GM10847 (cell line): ENCODE data around the gene KCP.

Experiments used
- POLR2A ChIP-seq: IDR thresholded peaks from 2 replicates; pipeline ENCODE4 v1.6.1; 2011; ENCODE audit not compliant: insufficient read length; ENCODE audit errors: extremely low read depth

KCP gene

DNA sequence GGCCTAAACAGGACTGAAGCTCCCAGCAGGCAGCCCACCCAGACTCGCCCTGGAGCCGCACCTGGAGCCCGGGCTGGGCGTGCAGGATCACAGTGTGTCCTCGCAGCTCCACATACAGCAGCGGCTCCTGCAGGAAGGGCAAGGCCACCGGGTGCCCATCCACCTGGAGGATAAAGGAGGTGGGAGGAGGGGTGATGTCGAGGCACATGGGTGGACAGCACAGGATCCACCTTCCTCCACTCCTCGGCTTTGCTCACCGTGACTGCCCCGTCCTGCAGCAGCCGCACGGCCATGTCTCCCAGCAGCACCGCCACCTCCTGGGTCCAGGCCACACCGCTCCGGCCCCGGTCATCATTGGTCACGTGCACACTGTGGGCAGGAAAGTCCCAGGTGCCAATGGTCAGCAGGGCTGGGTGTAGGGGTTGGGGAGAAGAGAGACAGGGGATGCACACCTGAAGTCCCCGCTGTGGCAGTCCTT lies 31.0 kb downstream of the KCP start:
- no peak for TF ChIP-seq POLR2A

DNA sequence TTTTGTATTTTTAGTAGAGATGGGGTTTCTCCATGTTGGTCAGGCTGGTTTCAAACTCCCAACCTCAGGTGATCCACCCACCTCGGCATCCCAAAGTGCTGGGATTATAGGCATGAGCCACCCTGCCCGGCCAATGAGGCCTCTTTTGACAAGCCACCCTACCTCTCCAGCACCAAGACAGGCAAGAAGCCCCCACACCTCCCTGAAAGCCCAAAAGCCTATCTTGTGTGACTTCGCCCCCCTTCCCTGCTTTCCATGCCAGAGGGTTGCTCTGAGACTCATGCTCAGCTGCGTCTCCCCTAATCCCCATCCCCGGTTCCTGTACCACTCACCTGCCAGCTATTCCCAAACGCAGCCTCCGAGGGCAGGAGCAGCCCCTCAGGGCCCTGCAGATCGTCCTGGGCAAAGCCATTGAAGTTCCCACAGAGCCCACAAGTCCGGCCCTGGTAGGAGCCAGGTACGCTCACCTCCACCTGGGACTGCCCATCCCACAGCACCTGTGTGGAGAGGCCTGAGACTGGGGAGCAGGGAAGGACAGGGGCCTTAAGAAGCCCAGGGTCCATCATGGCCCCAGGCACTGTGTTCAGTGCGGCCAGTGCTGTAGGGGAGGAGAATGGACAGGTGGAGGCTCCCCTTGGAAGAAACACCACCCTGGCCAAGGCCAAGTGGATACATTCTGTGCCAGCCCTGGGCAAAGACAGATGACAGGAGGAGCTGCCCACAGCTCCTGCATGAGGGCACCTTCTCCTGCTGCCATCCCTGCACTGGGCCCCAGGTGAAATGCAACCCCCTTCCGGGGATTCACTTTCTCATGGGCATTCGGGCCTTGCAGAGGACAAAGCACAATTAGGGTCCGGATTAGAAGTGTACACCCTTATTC lies 32.0 kb downstream of the KCP start:
- no peak for TF ChIP-seq POLR2A

DNA sequence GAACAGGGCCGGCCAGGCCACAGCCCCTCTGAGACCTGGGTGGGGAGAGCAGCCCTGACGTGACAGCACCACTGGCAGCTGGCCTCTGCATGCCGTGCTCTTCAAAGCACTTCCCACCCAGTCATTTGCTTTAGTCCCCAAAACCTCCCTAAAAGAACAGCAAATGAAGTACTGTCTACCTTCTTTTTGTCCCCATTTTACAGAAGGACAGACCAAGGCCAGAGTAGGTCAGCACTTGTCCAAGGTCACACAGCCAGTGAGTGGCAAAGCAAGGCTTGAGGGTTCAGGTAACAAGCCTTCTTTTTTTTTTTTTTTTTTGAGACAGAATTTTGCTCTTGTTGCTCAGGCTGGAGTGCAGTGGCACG lies 32.8 kb downstream of the KCP start:
- TF ChIP-seq POLR2A: no peak

DNA sequence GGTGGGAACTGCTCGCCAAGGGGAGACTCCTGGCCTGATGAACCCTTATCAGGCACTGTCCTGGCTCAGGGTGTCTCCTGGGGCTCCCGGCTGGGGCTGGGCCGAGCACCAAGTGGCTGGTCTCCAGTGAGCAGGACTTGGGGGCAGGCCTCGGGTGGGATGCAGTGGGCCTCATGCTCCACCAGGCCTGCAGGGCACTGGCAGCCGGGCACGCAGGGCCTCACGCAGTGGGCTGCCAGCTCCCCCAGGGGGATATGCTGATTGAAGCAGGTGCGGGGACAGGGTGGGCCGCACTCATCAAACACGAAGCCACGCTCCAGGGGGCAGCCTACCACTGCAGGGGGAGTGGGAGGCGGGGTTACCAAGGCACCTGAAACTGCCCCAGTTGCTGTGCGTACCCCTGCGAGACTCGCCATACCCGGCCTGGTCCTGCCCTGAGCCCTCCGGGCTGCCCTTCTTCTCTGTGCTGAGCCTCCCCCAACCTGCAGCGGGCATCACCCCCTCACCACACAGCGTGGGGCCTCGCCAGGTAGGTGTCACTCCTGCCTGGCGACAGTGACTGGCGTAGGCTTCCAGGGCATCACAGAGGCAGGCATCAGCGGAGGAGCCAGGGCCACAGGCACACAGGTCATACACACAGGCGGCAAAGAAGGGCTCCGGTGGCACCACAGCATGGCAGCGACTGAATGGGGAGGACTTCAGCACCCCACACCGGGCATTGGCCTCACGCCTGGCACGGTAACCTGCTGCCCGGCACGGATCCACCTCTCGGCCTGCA lies 33.3 kb downstream of the KCP start:
- no peak for TF ChIP-seq POLR2A

DNA sequence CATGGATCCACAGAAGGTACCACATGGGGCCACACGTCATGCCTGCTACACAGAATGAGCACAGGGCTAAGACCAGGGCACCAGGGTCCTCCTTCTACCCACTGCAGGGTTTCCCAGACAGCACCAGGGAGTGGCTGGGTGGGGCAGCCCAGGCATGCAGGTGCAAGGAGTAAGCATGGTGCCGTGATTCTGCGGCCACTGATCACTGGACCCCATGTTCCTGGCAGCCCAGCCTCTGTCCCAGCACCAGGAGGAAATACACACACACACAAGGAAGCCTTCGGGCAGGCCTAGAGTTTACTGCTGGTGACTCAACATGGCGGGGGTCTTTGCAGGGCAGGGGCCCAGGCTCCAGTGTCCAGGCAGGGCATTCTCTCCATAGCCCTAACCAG lies 33.9 kb downstream of the KCP start:
- TF ChIP-seq POLR2A: no peak

DNA sequence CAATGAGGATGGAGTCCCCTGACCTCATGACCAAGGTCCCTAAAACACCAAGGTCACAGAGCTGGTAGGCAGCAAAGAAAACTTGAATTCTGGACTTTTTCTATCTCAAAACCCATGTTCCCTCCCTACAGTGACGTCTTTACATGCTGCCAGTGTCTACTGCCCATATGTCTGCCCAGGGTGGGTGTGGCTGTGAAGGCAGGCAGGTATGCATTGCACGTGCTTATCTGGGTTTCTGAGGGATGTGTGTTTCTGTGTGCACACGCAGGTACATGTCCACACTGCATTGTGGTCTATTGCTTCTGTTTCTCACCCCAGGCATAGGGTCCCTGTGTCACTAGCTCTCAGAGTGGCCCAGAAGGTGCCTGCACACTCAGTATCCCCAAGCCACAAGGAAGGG lies 34.4 kb downstream of the KCP start:
- TF ChIP-seq POLR2A: no peak

DNA sequence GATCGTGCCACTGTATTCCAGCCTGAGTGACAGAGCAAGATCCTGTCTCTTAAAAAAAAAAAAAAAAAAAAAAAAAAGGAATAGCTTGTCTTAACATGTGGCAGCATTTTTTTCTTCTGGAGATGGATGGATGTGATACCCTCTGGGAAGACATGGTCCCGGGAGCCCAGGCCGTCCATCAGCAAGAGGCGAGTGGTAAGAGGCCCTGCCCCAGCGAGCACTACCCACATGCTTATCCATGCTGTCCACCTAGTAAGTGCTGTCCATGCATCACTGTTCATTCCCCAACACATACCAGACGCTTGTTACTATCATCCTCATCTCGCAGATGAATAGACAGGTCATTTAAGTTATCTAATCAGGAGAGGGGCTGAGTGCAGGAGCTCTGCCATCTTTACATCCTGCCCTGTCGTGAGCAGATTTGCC lies 35.0 kb downstream of the KCP start:
- TF ChIP-seq POLR2A: no peak

DNA sequence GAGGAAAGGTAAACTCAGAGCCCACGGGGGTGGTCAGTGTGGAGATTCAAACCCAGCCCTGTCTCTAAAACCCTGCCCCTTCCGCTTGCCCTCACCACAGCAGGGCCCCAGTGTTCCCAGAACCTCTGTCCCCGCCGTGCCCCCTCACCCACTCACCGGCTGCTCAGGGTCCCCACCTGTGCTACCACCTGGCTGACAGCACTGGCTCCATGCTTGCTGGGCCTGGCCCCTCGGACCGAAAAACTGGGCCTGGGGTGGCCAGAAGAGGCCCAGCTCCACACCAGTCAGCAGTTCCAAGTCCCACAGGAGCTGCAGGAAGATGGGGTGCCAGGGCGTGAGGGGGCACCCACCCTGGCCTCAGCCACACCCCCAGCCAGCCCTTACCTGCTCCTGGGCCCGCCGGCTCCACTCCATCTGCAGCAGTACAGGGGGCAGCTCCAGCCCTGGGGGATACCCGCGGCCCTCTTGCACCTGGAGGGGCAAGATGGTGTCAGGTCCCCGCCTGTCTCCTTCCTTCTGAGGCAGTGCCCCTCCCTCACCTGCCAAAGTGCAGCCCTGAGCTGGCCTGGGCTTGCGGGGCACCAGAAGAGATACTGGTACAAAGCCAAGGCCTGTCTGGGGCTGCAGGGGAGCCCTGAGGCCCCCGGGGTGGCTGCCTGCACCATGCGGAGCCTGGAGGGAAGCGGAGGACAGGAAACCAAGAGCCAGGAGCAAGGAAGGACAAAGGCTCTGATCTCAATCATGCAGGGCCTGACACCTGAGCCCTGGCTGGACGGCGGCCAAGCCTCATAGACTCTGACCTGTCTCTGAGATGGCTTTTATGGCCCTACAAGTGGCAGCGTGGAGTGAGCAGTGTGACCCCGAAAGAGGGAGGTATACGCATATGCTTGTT lies 36.1 kb downstream of the KCP start:
- no peak for TF ChIP-seq POLR2A

DNA sequence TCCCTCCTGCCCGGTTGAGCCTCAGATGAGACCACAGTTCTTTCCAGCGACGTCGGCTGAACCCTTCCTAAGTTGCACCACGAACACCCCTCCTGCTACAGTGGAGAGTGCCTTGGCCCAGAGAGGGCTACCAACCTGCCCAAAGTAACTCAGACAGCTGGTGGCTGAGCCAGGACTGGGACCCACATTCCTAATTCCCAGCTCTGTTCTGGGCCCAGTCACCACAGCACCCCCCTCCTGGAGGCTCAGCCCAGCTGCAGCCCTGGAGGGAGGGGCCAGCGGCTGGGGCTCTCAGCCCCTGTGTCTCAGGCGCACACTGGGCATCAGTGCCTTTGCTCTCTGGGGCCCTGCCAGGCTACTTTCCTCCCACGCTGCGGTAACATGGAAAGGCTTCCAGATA lies 37.3 kb downstream of the KCP start:
- TF ChIP-seq POLR2A: no peak

DNA sequence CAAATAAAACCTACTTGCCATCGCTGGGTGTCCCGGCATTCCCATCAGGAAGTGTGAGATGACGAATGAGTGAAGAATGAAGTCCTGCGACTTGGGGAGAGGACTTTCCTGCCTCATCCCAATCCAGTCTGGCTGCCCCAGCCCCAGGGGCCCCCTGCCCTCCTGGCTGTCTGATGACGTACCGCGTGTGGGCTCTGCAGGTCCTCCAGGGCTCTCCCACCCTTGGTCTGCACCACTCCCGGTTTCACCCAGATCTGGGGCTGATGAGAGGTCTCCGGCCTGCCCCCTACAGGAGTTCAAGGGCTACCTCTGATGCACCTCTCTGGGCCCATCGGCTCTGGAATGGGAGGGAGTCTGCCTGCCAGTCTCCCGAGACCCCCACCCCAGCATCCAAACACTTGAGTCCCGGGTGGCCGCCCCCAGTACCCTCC lies 38.1 kb downstream of the KCP start:
- no peak for TF ChIP-seq POLR2A

DNA sequence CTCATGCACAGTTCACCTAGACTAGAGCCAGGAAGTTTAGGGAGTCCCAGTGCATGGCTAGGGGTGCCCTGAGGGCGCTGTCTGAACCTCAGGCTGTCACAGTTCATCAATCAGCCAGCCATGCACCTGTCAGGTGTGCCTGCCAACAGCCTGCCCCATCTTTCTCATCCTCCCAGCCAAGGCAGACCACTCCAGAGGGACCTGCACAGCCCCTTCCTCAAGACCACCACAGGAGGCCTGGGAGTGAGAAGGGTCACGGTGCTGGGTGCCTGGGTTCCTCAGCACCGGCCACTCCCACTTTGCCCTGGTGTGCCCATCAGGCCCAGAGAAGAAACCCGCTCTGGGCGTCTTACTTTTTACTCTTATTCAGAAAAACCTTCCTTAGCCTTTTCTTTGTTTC lies 39.5 kb downstream of the KCP start:
- no peak for TF ChIP-seq POLR2A

DNA sequence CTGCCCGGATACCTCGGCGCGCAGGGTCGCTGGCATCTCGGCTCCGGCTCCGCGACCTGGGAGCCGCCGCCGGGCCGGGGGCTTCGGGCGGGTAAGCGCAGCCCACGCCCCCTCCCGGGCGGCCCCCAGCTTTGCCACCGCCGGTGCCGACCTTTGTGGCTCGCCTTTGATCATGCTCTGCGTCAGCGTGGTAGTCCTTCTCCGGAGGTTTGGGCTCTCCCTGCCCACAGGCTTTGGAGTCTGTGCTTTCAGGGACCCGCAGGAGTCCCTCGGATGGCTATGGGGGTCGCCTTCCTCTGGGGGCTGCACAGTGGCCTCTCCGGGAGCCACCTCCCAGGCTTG lies 40.6 kb downstream of the KCP start:
- no peak for TF ChIP-seq POLR2A

DNA sequence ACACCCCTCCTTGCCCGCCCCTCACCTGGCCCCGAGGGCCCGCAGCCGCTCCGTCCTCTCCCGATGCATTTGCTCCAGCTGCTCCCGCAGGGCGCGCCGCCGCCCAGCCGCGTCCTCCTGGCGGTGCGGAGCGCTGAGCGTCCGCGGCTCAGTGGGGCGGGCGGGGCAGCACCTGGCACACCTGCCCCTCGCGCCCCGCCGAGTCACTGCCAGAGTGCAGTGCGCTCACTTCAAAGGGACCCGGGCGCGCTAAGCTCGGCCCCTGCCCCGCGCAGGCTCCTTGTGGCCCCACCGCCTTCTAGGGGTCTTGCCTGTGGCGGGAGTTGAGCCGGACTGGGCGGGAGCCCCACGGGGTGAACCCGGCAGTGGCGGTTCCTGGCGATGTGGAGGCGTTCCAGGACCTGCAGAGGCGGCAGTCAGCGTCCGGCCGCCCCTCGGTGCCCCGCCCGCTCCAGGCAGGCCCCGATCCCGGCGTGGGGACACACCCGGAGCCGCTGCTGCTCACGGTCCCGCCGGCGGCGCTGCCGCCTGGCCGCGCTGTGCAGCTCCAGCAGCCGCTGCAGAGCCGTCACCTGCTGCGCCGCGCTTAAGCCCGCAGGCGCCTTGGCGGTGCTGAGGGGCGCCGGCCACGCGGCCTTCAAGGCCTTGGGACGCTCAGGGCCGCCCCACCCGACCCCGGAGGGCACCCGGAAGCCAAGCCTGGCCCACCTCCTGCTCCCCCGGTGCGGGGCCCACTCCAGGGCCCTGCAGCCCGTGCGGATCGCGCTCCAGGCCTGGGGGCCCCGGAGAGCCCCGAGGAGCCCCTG lies 41.2 kb downstream of the KCP start:
- no peak for TF ChIP-seq POLR2A

DNA sequence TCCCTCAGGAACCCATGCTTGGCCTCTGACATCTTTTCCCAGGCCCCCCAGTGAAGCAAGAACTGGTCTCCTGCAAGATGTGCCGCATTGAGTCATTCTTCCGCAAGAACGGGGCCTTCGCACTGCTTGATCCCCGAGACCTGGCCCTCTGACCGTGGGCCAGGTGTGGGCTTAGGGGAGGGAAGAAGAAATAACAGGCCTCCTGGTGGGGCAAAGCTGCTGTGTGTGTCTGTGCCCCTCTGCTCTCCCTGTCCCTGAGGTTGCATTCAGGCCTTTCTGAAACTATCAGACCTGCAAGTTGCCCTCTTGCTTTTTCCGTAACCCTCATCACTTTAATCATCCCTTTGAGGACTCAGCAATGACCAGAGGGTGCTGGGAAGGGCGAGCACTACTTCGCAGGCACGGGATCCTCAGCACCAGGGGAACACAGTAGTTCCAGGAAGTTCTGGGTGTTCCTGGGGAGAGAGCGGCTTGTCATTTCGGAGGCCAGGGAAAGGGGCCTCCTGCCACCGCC lies 41.8 kb downstream of the KCP start:
- TF ChIP-seq POLR2A: no peak

DNA sequence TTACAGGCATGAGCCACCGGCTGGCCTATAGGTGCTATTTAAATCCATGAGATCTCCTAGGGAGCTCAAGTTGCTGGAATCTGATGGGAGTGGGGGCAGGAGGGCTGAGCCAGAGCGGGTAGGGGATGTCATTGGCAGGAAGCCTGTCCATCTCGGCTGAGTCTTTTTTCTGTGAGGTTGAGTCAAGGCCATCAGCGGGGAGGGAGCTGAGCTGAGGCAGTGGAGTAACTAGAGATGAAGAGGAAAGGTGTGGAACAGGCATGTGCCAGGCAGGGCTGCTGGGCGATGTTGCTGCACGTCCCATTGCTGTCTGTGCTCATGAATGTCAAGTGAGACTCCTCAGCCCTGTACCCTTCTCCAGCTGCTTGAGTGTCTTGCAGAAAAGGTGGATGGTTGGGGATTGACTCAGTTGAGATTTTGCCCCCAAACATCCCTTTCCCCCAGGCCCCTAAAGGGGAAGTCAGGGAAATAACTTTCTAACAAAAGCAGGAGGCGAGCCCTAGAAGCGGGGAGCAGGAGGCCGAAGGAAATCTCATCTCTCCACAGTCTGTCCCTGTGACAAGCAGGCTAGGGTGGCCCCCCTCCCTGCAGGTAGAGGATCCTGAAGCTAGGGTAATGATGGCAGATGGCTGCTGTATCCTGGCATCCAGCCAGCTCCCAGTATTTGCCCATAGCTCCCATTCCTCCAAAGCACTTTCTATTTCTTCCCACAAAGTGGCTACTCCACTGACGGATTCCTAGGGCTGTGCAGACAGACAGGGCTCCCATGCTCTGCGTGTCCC lies 42.5 kb downstream of the KCP start:
- TF ChIP-seq POLR2A: no peak
